GM21423 (cell line): ENCODE results near the gene SUGP2.

Source experiments
- ATAC-seq: cut with Tn5 transposase; IDR thresholded peaks from one replicate; pipeline ENCODE4 v1.9.1; 2021; ENCODE audit warnings: mild to moderate bottlenecking, moderate library complexity; ENCODE audit not compliant: unreplicated experiment

The SUGP2 gene

DNA sequence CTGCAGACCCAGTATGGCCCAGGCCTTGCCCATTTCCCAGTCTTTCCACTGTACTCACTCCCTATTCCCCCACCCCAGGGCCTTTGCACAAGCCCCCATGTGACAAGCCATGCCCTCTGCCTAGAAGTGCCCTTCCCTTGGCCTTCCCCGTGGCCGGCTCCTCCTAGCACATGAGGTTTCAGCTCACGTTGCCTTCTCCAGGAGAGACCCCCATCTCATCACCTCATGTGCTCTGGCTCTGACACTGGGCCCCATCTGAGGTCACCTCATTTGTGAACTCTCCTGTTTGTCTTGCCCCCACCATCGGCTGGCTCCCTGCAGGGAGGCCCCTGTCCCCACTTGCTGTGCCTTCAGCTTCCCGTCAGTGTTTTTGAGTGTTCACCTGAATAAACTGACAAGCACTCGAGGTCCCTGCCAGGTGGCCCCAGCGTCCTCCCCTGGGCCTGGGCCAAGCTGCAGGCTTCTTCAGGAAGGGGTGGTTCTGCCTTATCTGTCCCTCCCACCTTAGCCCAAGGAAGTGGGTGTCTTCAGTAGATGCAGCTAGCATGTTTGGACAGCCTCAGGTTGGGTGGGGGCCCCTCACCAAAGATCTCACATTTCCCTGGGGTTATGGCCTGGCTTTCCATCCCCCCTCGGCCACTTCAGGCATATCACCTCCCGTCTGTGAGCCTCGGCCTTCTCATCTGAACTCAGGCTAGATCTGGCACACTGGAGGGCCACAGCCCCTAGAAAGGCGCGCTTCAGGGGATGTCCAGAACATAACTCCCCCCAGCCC lies 26.7 kb upstream of the SUGP2 start:
- ATAC-seq, result no peak

GRCh38 chr19:19059018-19059836 lies 25.9 kb upstream of the SUGP2 start:
- ATAC-seq, result no peak

- ATAC-seq, result no peak
Observed at GRCh38 chr19:19057720-19058119, 24.4 kb upstream of the SUGP2 start.

GRCh38 chr19:19057317-19057716 lies 24.0 kb upstream of the SUGP2 start:
- ATAC-seq, result no peak

GRCh38 chr19:19056636-19057275 lies 23.4 kb upstream of the SUGP2 start:
- no peak for ATAC-seq

GRCh38 chr19:19055701-19056100 lies 22.4 kb upstream of the SUGP2 start:
- no peak for ATAC-seq

GRCh38 chr19:19054939-19055440 lies 21.7 kb upstream of the SUGP2 start:
- ATAC-seq, result no peak

GRCh38 chr19:19054315-19054938 lies 21.1 kb upstream of the SUGP2 start:
- ATAC-seq, result no peak

- ATAC-seq, result no peak
Observed at GRCh38 chr19:19053508-19054314, 20.4 kb upstream of the SUGP2 start.

GRCh38 chr19:19052921-19053320 lies 19.6 kb upstream of the SUGP2 start:
- no peak for ATAC-seq

DNA sequence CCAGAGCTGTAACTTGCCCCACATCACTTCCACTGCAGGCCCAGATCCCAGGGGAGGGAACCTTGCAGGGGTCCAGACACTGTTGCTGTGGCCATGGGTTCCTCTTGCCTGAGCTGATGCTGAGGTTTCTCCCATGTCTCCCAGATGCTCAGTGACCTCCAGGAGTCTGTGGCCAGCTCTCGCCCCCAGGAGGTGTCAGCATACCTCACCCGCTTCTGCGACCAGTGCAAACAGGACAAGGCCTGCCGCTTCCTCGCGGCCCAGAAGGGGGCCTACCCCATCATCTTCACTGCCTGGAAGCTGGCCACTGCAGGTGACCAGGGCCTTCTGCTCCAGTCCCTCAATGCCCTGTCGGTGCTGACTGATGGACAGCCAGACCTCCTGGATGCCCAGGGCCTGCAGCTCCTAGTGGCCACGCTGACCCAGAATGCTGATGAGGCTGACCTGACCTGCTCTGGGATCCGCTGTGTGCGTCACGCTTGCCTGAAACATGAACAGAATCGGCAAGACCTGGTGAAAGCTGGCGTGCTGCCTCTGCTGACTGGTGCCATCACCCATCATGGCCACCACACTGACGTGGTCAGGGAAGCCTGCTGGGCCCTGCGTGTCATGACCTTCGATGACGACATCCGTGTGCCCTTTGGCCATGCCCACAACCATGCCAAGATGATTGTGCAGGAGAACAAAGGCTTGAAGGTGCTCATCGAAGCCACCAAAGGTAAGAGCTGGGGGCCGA lies 18.3 kb upstream of the SUGP2 start:
- no peak for ATAC-seq

DNA sequence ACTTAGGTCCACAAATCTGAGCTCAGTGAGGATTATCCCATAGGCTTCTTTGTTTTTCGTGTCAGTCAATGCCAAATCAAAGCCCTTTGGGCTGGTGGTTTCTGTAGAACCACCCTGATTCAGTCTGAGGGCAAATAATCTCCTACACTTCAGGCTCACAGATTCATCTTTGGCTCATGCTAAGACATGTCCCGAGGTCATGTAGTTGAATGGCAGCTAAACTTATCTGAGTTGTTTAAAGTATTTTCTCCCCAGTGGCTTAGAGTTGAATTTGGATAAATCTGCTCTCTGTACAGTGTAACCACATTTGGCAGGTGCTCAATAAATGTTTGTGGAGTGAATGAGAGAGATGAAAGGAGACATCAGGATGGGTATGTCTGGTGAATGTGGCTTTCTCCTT lies 17.4 kb upstream of the SUGP2 start:
- ATAC-seq, result no peak

- ATAC-seq, result no peak
Observed at GRCh38 chr19:19050104-19050503, 16.8 kb upstream of the SUGP2 start.

DNA sequence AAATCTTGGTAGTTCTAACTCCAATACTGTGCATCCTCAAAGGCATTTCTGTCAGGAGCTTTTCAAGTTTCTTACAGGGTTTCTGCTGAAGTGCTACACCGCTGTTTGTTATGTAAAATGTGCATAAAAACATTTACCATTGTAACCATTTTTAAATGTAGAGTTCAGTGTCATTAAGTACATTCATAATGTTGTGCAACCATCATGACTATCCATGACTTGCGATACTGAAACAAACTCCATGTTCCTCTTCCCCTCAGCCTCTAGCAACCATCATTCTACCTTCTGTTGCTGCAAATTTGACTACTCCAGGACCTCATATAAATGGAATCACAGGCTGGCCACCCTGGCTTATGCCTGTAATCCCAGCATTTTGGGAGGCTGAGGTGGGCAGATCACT lies 16.1 kb upstream of the SUGP2 start:
- no peak for ATAC-seq

DNA sequence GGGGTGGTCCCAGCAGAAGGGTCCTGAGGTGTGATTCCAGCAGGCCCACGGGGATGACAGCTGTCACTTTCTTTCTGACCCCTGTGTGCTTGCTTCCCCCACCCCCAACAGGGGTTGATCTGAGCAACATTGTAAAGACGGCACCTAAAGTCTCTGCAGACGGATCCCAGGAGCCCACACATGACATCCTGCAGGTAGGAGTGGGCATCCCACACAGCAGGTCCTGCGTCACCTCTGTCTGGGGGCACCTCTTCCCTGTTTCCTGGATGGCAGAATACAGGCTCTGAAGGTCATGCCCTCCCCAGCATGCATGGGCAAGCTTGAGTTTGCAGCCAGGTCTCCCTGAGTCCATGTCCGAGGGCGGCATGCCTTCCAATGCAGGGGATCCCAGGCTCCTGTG lies 10.6 kb upstream of the SUGP2 start:
- ATAC-seq, result no peak

DNA sequence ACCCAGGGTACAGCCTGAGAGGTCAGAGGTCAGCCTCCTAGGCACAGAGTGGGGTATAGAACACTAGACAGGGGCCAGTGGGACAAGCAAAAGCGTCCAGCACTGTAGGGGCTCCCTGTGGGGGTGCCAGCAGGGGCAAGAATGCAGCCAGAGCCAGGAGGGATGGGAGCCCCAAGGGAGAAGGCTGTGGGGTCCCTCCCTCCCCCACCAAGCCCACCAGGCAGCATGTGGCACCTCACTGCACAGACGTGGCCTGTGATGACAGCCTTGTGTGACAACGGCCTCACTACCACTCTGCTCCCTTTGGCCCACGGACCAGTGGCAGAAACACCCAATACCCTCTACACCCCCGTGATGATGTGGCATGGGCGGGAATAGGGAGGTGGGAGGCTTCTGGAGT lies 10.2 kb upstream of the SUGP2 start:
- ATAC-seq, result no peak

DNA sequence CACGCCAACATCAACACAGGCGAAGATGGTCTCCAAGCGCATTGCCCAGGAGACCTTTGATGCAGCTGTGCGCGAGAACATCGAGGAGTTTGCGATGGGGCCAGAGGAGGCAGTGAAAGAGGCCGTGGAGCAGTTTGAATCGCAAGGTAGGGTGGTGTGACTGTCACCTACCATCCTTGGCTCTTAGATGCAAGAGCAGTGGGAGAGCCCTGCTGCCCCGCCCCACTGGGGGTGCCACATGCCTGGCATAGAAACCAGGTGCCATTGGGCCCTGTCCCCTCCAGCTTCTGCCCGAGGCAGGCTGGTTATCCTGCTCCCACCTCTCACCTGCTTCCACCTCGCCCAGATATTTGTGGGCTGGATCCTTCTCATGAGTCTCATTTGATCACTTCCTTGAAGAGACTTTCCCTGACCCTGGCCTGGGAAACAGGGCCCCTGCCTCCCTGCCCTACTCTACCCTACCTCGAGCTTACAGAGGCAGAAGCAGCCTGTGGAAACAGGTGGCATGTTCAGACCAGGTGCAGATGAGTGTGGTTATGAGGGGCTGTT lies 9.5 kb upstream of the SUGP2 start:
- no peak for ATAC-seq

- no peak for ATAC-seq
Observed at GRCh38 chr19:19040417-19040816, 7.1 kb upstream of the SUGP2 start.

DNA sequence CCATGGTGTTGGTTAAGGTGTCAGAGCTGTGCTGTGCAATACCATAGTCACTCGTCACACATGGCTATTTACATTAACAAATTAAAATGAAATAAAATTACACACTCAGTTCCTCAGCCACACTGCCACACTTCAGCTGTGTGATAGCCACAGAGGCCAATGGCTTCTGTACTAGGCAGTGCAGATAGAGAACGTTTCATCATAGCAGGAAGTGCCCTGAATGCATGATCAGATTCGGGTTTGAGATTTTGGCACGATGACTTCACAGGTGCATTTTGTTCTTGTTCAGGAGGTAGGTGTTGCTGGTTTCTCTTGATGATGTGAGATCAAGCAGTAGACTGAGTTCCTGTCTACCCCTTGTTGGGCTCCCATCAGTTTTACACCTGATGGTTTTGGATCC lies 6.6 kb upstream of the SUGP2 start:
- ATAC-seq, result no peak
